MM.1S (cell line): ENCODE data around the gene SFMBT1.

ENCODE experiments used
- DNase-seq: peaks from one replicate; pipeline ENCODE4 v3.0.0-alpha.2; 2015
- H2AFZ ChIP-seq: fragments of 300-600 bp; sonication (generic); 2 replicates; pipeline ENCODE4 v1.6.0; 2016; ENCODE audit warnings: antibody characterized with exemption, low read length
- H3F3A ChIP-seq: fragments of 300-600 bp; sonication (generic); 2 replicates; pipeline ENCODE4 v1.6.1; 2016; ENCODE audit warnings: mild to moderate bottlenecking, antibody characterized with exemption, low read length, moderate library complexity, mixed read lengths; ENCODE audit not compliant: insufficient read depth
- H3K27ac ChIP-seq: fragments of 300-600 bp; sonication (generic); 2 replicates; pipeline ENCODE4 v1.5.1; 2016; ENCODE audit warnings: mild to moderate bottlenecking, low read length
- H3K27me3 ChIP-seq: fragments of 300-600 bp; sonication (generic); replicated peaks from 2 replicates; pipeline ENCODE4 v1.6.0; 2016; ENCODE audit warnings: low read length; ENCODE audit not compliant: insufficient read depth
- H3K36me3 ChIP-seq: fragments of 300-600 bp; sonication (generic); replicated peaks from 2 replicates; pipeline ENCODE4 v1.6.1; 2016; ENCODE audit warnings: mild to moderate bottlenecking, low read length, mixed read lengths; ENCODE audit not compliant: insufficient read depth
- H3K4me1 ChIP-seq: fragments of 300-600 bp; sonication (generic); 2 replicates; pipeline ENCODE4 v1.6.1; 2016; ENCODE audit warnings: low read length, mixed read lengths
- H3K4me2 ChIP-seq: fragments of 300-600 bp; sonication (generic); 2 replicates; pipeline ENCODE4 v1.6.0; 2016; ENCODE audit warnings: low read depth, low read length
- H3K4me3 ChIP-seq: fragments of 300-600 bp; sonication (generic); 2 replicates; pipeline ENCODE4 v1.5.1; 2016; ENCODE audit warnings: low read length, mixed read lengths
- H3K79me2 ChIP-seq: fragments of 300-600 bp; sonication (generic); 2 replicates; pipeline ENCODE4 v1.6.1; 2016; ENCODE audit warnings: mixed run types, low read length, mixed read lengths
- H3K9ac ChIP-seq: fragments of 300-600 bp; sonication (generic); 2 replicates; pipeline ENCODE4 v1.6.1; 2016; ENCODE audit warnings: low read length, mixed read lengths
- H3K9me2 ChIP-seq: fragments of 300-600 bp; sonication (generic); replicated peaks from 2 replicates; pipeline ENCODE4 v1.6.1; 2016; ENCODE audit warnings: mild to moderate bottlenecking, low read length, mixed read lengths; ENCODE audit not compliant: insufficient read depth
- H3K9me3 ChIP-seq: fragments of 300-600 bp; sonication (generic); replicated peaks from 2 replicates; pipeline ENCODE4 v1.6.1; 2016; ENCODE audit warnings: mild to moderate bottlenecking, low read length, mixed read lengths; ENCODE audit not compliant: insufficient read depth
- H4K20me1 ChIP-seq: fragments of 300-600 bp; sonication (generic); 2 replicates; pipeline ENCODE4 v1.6.1; 2016; ENCODE audit warnings: mild to moderate bottlenecking, low read length, moderate library complexity, mixed read lengths; ENCODE audit not compliant: insufficient read depth
- EZH2 ChIP-seq: fragments of 300-600 bp; sonication (generic); optimal IDR thresholded peaks from 2 replicates; pipeline ENCODE3; 2017; ENCODE audit warnings: low read depth, mild to moderate bottlenecking, antibody characterized with exemption, low read length, mixed read lengths
- EZH2phosphoT487 ChIP-seq: fragments of 300-600 bp; sonication (generic); IDR thresholded peaks from 2 replicates; pipeline ENCODE4 v1.6.1; 2018; ENCODE audit warnings: antibody characterized with exemption, low read length
- TF ChIP-seq, protein P1 (sequence below): fragments of 300-600 bp; sonication (generic); IDR thresholded peaks from 2 replicates; pipeline ENCODE4 v1.5.1; 2016; ENCODE audit warnings: antibody characterized with exemption, low read length, mixed read lengths

Gene SFMBT1

DNA sequence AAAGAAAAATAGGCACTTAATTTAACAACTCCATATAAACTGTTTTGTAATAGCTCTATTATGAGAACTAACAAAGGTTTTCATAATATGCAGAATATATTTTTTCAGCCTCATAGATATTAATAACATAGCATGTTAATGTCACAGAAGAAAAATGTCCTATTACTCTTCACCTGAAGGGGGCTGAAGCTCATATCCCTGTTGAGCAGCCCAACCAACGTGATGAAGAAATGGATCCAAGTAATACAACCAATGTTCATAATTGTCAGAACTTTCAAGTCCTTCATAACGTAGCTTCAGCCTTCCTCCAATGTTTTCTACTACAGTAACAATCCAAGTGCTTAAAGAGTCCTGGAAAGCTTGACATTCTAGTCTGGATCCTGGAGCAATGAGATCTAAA, 114.0 kb downstream of the SFMBT1 start:
- Histone ChIP-seq H3K4me3 (no peak overlapping the region), H3K27me3 (no peaks in the 10 kb centered on the region), H4K20me1 (no peaks in the 10 kb centered on the region), H3K4me1 (no peaks in the 10 kb centered on the region), H3K79me2 (no peaks in the 10 kb centered on the region), H3F3A (no peaks in the 10 kb centered on the region; the same call in 1 of the 2 replicates), H2AFZ (no peak overlapping the region), H3K9ac (no peak overlapping the region), H3K9me2 (no peaks in the 10 kb centered on the region), H3K27ac (no peak overlapping the region), H3K36me3 (no peaks in the 10 kb centered on the region), H3K4me2 (no peak overlapping the region), H3K9me3 (no peaks in the 10 kb centered on the region)
- TF ChIP-seq EZH2: no peak
- TF ChIP-seq, protein P1, sequence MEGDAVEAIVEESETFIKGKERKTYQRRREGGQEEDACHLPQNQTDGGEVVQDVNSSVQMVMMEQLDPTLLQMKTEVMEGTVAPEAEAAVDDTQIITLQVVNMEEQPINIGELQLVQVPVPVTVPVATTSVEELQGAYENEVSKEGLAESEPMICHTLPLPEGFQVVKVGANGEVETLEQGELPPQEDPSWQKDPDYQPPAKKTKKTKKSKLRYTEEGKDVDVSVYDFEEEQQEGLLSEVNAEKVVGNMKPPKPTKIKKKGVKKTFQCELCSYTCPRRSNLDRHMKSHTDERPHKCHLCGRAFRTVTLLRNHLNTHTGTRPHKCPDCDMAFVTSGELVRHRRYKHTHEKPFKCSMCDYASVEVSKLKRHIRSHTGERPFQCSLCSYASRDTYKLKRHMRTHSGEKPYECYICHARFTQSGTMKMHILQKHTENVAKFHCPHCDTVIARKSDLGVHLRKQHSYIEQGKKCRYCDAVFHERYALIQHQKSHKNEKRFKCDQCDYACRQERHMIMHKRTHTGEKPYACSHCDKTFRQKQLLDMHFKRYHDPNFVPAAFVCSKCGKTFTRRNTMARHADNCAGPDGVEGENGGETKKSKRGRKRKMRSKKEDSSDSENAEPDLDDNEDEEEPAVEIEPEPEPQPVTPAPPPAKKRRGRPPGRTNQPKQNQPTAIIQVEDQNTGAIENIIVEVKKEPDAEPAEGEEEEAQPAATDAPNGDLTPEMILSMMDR: 0 out of 2 replicates have a peak, but pooled peaks have one; percentile 5
- DNase-seq: no peak

DNA sequence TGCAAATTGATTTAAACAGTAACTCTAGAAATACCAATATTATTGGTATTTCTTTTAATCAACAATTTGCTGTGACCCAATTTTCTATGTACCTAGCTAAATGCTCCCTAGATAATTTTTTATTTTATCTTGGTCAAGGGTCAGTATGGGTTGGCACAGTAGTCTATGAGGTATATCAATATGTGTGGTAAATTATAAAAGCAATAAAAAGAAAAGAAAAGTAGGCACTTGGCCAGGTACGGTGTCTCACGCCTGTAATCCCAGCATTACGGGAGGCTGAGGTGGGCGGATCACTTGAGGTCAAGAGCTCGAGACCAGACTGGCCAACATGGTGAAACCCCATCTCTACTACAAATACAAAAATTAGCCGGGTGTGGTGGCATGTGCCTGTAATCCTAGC, 114.5 kb downstream of the SFMBT1 start:
- no peak overlapping the region for H3K4me3 ChIP-seq
- no peak overlapping the region for H3K4me2 ChIP-seq
- H3K27ac ChIP-seq: no peak overlapping the region
- H3K9ac ChIP-seq: no peak overlapping the region
- H3K9me3 ChIP-seq: no peaks in the 10 kb centered on the region
- H4K20me1 ChIP-seq: no peaks in the 10 kb centered on the region
- no peak for DNase-seq
- H3K27me3 ChIP-seq: no peaks in the 10 kb centered on the region
- no peaks in the 10 kb centered on the region; the same call in 1 of the 2 replicates for H3F3A ChIP-seq
- H3K36me3 ChIP-seq: no peaks in the 10 kb centered on the region
- H3K4me1 ChIP-seq: no peaks in the 10 kb centered on the region
- H2AFZ ChIP-seq: no peak overlapping the region
- no peak for TF ChIP-seq EZH2phosphoT487
- TF ChIP-seq, protein P1: no peak
- TF ChIP-seq EZH2: no peak
- H3K9me2 ChIP-seq: no peaks in the 10 kb centered on the region
- no peaks in the 10 kb centered on the region for H3K79me2 ChIP-seq

DNA sequence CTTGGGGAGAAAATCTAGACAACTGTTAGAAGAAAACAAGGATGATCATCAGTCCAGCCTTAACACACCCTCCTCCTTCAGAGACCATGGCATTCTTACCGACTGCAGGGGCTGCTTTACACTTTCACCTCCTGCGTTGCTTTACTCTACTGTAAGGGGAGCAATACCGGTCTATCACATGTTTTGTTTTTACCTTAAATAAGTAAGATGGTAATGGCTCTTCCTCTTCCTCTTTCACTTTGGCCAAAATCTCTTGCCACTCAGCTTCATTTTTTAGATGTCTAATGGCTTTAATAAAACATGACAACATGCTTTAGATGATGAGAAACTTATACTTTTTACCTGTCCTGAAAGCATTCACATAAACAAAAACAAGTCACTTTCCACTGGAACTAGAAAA, 115.1 kb downstream of the SFMBT1 start:
- Histone ChIP-seq H3K27ac (no peak overlapping the region), H3K4me1 (no peaks in the 10 kb centered on the region), H3K4me3 (no peak overlapping the region), H3K4me2 (no peak overlapping the region), H3K36me3 (no peaks in the 10 kb centered on the region), H3K27me3 (no peaks in the 10 kb centered on the region), H3K9ac (no peak overlapping the region), H2AFZ (no peak overlapping the region), H3F3A (no peaks in the 10 kb centered on the region; the same call in 1 of the 2 replicates), H3K9me3 (no peaks in the 10 kb centered on the region), H4K20me1 (no peaks in the 10 kb centered on the region), H3K79me2 (no peaks in the 10 kb centered on the region), H3K9me2 (no peaks in the 10 kb centered on the region)
- DNase-seq: no peak
- TF ChIP-seq, protein P1: no peak
- TF ChIP-seq EZH2 (no peak), EZH2phosphoT487 (no peak)
